ENCODE measurements around the gene VPS41.

VPS41 gene

GRCh38 chr7:38775506-38776175 is 133.3 kb downstream of the VPS41 start:
- no peak for TF ChIP-seq CTCF (IDR thresholded peaks at IDR 0.05; ENCODE audit: low read length, missing control alignments)
- no peak for DNase-seq (ENCODE audit: low read depth)
- H3K4me3 ChIP-seq (replicated peaks; ENCODE audit: low read depth, low read length), result no peak overlapping the region

- TF ChIP-seq CTCF (IDR thresholded peaks at IDR 0.05; ENCODE audit: low read length, missing control alignments), result no peak
- DNase-seq (ENCODE audit: low read depth), result no peak
- H3K4me3 ChIP-seq (replicated peaks; ENCODE audit: low read depth, low read length), result no peak overlapping the region
These were observed 135.6 kb downstream of the VPS41 start for GRCh38 chr7:38773430-38773829.

GRCh38 chr7:38760226-38760625 is 148.8 kb downstream of the VPS41 start:
- no peak overlapping the region for H3K4me3 ChIP-seq (replicated peaks; ENCODE audit: low read depth, low read length)
- no peak for DNase-seq (ENCODE audit: low read depth)
- TF ChIP-seq CTCF (IDR thresholded peaks at IDR 0.05; ENCODE audit: low read length, missing control alignments), result no peak

GRCh38 chr7:38759028-38759427 is 150.0 kb downstream of the VPS41 start:
- no peak for TF ChIP-seq CTCF (IDR thresholded peaks at IDR 0.05; ENCODE audit: low read length, missing control alignments)
- H3K4me3 ChIP-seq (replicated peaks; ENCODE audit: low read depth, low read length), result no peak overlapping the region
- no peak for DNase-seq (ENCODE audit: low read depth)

GRCh38 chr7:38757931-38758330 is 151.1 kb downstream of the VPS41 start:
- no peak overlapping the region for H3K4me3 ChIP-seq (replicated peaks; ENCODE audit: low read depth, low read length)
- peak; percentile 18 for DNase-seq (ENCODE audit: low read depth)
- TF ChIP-seq CTCF (IDR thresholded peaks at IDR 0.05; ENCODE audit: low read length, missing control alignments), result no peak

- H3K4me3 ChIP-seq (replicated peaks; ENCODE audit: low read depth, low read length), result no peak overlapping the region
- peak; percentile 60 for DNase-seq (ENCODE audit: low read depth)
- no peak for TF ChIP-seq CTCF (IDR thresholded peaks at IDR 0.05; ENCODE audit: low read length, missing control alignments)
These were observed 152.5 kb downstream of the VPS41 start for GRCh38 chr7:38756521-38756920.

GRCh38 chr7:38753347-38753746 is 155.6 kb downstream of the VPS41 start:
- DNase-seq (ENCODE audit: low read depth), result no peak
- no peak overlapping the region for H3K4me3 ChIP-seq (replicated peaks; ENCODE audit: low read depth, low read length)
- no peak for TF ChIP-seq CTCF (IDR thresholded peaks at IDR 0.05; ENCODE audit: low read length, missing control alignments)
